GM19463 (cell line): Measurements from ENCODE around the gene PIGK.

ENCODE experiments used
- ATAC-seq: cut with Tn5 transposase; IDR thresholded peaks from one replicate; pipeline ENCODE4 v1.9.1; 2021; ENCODE audit warnings: mild to moderate bottlenecking, moderate library complexity; ENCODE audit not compliant: unreplicated experiment

PIGK gene

DNA sequence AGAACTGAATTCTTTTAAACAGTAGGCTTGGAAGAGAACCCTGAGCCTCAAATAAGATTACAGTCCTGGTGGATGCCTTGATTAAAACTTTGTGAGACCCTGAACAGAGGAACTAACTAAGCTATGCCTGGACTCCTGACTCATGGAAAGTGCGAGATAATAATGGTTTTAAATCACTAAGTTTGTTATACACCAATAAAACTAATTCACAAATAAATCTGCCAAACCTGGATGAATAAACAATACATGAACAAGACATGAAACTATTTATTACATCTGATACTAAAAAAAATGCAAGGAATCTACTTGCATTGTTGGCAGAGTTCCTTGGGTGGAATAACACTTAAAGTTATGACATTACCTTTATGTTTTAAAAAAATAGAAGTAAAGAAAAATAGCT is 118.4 kb downstream of the PIGK start:
- ATAC-seq = no peak

DNA sequence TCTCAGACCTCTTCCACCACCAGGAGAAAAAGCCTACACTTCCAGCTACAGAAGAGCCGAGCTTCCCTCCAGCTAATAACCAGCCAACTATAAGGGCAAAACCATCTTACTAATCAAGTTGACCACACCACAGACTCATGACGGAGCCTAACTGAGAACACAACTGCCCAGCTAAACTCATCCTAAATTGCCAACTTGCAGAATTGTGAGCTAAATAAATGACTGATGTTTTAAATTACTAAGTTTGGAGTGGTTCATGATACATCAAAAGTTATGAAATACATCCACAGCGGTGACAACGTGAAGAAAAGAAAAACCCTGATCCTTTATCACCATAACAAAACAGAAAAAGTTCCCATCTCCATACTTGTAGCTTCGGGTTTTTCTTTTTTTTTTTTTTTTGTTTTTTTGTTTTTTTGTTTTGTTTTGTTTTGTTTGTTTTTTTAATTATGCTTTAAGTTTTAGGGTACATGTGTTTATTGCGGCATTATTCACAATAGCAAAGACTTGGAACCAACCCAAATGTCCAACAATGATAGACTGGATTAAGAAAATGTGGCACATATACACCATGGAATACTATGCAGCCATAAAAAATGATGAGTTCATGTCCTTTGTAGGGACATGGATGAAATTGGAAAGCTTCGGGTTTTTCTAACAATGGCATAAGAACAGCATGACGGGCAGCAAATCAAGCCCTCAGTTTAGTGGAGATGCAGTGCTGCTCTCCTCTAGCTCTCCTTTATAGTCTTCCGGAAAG is 122.6 kb downstream of the PIGK start:
- no peak for ATAC-seq

DNA sequence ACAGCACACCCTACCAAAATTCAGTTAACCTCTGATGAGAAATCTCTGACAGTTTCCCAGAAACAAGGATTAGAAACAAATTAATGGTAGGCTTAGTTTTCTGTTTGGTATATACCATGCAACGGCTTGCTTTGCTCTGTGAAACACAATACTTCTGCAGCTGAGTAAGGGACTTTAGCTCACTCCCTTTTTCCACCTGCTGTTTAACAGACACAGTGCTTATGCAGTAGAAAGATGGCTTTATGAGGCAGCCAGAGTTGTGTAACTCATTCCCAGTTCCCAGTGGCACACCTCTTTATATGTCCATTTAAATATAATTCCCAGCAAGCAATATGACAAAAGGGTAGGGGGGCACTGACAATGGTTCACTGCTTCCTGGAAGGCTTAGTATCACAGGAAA is 124.0 kb downstream of the PIGK start:
- no peak for ATAC-seq

DNA sequence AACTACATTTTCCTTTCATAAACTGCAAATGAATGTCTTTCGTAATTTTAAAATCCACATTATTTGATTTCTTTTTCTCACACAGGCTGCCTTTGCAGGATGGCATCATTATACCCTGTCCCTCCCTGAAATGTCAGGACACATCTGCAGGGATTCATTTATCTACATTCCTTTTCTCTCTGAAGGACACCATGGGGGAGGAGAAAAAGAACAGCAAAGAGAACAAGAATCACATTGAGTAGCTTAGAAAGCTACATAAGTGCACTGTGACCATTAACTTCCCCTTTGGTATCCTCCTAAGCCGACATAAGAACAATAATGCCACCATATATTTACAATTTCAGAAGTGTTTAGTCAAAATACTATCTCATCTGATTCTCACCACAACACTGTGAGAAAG is 129.5 kb downstream of the PIGK start:
- ATAC-seq = no peak

DNA sequence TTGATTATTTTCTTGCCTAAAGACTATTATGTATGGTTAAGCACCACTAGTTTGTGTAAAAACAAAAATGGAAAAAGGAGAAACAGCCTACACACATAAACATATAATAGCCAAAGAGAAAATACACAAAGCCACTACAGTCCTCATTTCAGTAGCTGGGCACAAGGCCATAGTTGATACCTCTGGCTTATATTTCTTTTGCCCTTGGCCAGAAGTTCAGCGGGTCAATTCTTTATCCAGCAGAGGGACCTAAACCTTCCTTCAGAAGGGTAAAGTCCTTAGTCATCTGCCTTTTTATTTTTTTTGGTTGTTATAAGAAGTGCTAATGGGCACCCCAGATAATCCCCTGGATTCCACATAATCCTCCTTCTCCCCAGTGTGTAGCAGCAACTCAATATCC is 134.1 kb downstream of the PIGK start:
- ATAC-seq = no peak

DNA sequence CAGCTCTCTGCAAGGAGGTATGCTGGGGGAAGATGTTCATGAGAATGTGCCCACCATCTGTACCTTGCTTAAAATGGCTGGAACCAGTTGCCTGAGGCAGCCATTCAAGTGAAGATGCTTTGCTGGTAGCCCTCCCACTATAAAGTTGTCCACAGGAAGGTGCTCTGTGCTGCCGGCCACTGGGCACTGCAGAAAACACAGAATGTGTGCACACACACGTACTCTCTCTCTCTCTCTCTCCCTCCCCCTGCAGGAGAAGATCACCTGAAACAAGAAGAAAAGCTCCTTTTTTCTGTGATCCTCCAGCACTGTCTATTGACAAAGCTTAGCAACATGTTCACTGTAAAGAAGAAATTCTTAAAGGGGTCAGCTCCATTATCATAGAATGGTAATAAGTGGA is 134.8 kb downstream of the PIGK start:
- ATAC-seq = no peak

DNA sequence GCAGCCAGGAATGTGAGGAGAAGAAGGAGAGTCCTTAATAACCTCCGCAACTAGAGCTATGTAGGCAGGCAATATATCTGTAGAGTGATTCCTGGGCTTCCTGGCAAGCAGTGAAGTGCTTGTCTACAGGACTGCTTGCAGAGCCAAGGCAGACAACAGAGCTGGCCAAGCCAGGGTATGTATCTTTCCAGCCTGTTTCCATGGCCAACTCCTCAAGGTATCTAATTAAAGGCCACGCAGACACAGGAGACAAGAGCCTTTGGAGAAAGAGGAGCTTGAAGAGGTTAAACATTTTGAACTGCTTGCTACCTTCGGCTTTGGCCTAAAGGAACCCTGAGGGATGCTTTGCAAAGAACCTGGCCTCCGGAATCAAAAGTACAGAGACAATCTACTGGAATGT is 137.4 kb downstream of the PIGK start:
- ATAC-seq = no peak

DNA sequence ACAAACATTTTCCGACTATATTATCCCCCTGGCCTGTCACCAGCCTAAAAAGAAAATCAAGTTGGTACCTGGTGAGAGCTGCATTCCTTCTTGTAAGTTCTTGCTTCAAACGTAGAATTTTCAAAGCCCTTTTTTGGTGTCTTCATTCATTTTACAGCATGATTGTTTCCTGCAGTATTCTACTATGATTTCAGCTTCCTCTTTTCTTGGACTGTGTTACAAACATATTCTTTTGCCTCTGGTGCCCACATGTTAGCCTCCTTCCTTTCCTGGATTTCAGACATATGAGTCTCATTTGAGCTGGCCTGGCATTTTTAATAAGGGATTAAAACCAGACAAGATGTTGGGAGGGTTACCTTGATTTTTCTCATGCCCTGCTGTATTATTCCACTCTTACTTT is 142.5 kb downstream of the PIGK start:
- no peak for ATAC-seq

DNA sequence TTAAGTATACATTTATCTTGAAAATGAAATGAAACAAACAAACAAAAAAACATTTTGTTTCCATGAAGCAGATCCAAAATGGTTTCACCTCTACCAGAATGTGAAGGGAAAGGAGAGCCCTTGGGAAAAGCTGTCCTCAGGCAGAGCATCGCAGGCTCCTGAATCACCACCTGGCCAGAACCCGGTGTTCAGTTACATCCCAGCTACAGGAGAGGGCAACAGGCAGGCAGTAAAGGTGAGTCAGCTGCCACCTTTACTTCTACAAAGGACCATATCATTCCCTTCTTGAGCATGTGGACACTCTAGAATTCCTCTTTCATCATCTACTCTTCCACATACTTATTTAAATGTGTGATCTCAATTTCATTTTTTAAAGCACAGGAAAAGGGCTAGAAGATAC is 151.2 kb downstream of the PIGK start:
- no peak for ATAC-seq

DNA sequence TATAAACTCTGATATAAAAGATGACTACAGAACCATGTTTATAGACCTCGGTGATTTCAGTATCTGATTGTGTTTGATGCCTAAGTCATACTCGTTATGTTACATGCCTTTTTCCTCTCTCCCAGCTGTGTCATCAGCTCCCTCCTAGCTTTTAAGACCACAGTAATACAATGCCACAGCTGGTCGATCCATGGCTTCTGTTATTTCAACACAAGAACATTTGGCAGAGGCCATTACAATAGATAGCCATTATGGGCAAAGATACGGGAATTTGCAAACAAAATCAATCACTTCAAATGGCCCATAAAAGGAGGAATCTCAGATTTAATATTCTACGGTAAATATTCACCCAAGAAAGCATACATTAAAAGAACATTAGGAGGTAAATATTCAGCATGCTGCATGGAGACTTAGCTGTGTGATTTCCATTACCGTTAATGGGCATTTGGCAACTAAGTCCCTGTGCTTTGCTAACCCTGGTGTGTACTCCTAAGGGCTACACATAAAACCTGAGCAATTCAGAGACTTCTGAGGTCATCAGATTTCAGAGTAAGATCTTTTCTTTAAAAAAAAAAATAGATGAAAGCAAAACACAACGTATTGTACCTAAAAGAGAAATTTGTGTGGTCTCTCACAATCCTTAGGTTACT is 153.4 kb downstream of the PIGK start:
- ATAC-seq = no peak

DNA sequence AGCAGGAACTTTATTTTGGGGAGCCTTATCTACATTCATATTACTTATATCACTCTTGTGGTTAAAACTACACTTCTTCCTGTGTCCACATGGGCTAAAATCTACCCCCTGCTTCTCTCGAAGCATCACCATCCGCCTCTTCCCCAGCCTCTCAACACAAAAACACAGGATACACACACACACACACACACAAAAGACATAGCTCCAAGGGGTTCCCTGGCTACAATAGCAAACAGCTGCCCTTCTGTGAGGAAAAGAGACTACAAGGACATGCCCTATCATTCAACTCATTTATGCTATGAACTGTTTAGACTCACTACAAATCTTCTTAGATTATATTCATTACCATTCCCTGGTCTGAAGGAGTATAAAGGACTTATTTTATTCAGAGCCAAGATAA is 155.0 kb downstream of the PIGK start:
- no peak for ATAC-seq

DNA sequence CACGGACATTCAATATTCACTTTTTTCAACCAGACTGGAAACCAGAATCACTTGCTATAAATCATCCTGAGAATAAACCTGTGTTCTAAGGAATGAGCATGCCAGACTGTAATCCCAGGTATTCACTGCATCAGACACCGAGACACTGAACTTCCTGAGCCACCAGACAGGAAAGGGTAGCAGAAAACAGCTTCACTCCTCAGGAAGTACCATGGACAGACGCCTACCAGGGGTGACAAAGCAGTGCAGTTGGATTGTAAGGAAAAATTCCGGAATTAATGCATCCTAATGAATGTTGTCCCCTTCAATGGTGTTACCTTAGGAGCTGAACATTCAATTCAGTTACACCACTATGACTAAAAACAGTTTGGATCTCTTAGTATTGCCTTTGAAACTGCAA is 156.1 kb downstream of the PIGK start:
- ATAC-seq = no peak

DNA sequence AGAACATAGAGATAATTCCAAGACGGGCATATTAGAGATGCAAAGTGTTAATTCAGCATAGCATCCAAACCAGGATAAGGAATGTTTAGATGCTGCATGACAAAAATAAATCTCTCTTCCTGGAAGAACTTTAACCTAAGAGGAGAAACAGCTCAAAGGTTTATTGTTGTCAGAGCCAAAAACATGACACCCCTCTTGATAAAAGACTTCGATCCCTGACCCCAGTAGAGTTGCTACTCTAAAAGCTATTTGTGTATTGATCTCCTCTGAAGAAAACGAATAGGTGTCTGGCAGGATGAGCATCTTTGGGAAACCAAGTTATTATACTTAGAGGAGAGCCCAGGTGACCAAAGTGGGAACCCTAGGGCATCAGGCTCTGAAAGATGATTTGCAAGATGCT is 158.1 kb downstream of the PIGK start:
- no peak for ATAC-seq

DNA sequence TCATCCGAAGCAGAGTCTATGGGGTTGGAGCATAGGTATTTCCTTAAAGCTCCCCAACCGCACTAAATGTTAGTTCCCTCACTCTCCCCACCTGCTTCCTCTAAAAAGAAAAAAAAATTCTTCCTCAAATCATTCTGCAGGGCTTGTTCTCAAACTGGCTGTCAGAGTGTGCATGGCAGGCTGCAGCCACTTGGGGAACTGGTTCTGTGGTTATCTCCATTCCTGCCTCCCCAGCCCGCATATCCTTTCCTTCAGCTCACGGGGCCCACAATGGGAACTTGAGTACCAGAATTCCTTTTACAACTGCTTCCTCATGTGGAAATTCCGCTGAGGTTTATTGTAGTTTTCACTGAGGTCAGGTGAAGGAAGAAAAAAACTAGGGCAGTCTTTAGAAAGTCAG is 159.2 kb downstream of the PIGK start:
- ATAC-seq = no peak

DNA sequence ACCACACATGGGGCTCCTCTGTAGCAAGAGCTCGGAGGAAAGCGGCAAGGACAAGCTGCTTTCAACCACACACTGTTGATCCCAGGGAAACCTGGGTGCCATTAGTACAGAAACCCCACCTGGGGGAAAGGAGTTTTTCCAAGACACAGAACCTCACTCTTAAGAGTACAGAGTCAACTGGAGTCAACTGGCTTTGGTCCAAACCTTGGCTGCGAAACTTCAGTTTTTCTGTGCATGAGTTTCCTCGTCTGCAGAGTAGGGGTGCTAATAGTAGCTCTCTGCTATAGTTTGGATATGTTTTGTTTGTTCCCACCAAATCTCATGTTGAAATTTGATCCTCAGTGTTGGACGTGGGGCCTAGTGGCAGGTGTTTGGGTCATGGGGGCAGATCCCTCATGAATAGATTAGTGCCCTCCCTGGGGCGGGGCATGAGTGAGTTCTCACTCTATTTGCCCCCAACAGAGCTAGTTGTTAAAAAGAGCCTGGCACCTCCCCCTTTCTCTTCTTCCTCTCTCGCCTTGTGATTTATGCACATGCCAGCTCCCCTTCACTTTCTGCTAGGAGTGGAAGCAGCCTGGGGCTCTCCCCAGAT is 161.1 kb downstream of the PIGK start:
- ATAC-seq = no peak

DNA sequence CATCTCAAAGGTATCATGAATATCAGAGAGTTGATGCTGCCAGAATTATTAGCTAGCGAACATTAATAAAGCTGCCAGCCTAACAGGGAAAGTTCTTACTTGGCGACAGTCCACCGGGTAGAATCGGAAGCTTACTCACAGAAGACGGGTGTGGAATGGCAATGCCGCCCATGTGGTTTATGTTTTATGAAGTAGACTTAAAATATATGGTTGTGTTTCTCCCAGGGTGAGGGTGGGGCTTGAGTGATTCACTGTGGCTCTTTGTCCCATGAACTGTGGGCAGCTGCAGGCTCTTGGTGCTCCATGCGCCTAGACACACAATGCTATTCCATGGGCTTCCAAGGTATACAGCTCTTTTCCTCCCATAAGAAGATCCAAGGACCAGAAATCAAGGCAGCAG is 162.7 kb downstream of the PIGK start:
- no peak for ATAC-seq

DNA sequence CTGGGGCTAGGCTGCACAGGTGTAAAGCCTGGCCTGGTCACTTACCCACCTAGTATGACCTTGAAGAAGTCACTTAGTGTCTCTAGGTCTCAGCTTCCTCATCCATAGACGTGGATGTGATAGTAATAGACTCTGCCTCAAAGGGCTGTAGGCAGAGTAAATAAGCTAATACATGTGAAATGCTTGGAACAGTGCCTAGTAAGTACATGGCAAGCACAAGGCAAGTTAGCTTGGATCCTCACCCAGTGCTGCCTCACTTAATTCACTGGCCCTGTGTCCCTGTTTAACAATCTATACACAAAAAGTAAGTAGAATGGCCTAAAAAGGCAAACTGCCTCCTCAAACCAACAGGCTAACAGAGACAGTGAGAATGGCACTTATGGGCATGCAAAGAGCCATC is 167.8 kb downstream of the PIGK start:
- no peak for ATAC-seq

DNA sequence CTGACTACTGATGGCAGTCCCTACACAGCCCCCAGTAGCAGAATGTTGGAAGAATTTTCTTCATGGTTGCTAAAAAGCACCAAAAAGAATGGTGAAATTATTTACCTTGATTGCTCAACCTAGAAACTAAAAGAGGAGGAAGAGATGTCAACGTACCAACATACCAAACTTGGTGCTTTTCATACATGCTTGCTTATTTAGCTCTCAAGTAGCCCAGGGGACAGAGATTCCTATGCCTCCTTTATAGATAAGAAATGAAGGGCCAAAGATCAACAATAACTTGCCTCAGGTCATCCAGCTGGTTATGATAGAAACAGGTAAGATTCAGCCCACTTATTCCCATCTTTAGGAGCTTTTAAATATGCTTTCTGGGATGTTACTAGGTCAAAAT is 170.6 kb downstream of the PIGK start:
- no peak for ATAC-seq

DNA sequence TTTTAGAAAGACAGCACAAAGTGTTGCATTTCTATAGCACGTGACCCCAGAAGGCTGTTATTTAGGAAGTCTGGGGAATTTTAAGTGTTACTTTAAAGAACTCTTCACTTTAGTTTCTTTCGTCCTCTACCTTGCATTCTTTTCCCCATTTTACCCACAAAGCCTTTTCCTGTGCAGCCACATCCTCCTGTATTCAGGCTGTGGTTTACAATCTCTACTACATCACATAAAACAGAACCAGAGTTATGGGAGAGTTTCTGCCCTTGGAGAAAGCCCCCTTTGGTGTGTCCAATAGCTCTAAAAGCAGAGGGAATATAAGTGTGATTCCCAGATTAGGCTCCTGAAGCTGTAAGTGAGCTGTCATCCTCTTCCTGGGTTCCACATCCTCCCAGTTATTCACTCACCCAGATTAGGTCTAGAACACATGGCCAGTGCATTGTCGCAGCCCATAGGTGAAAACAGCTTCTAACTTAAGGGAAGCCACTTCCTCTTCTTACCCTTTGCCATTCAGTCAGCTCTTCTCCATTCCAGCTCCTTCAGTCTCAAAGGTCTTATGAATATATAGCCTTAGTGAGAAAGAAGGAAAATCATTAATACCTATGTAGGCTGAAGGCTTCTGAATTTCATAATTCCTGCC is 171.1 kb downstream of the PIGK start:
- no peak for ATAC-seq

DNA sequence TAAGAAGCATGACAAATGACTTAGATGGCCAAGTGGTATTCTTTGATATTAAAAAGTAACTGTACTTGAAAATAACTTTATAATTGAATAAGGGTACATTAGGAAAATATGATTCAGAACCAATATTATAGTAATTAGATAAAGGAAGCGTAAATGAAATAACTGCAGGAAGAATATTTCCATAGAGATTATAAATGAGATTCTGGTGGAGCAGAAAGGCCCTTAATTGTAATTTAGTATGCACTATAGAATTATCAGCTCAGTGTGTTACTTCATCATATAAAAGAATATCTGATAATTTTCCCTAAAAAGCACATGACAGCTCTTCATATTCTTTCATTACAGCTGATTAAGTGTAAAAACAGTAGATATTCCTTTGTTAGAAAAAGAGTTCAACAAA is 171.7 kb downstream of the PIGK start:
- no peak for ATAC-seq

DNA sequence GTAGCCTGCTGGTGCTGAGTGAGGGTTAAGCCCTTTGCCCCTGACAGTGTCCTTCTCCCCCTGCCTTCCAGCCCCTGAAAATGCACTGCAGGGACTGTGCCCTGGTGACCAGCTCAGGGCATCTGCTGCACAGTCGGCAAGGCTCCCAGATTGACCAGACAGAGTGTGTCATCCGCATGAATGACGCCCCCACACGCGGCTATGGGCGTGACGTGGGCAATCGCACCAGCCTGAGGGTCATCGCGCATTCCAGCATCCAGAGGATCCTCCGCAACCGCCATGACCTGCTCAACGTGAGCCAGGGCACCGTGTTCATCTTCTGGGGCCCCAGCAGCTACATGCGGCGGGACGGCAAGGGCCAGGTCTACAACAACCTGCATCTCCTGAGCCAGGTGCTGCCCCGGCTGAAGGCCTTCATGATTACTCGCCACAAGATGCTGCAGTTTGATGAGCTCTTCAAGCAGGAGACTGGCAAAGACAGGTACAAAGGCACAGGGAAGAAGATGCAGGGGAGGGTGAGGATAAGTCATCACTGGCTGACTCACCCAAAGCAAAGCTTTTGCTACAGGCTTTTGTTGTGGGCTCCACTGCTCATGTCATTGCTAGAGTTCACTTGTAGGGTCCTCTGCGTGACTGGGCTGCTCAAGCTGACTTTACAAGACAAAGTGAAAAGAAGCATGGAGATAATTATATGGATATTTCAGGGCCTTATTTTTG is 174.9 kb downstream of the PIGK start:
- no peak for ATAC-seq
